PC-3 (cell line): Measurements from ENCODE around the gene TIPARP. TPM values are rescaled to one million over a fixed set of nuclear protein-coding genes. Genes with fewer than 3 reads are reported as not detected.

ENCODE experiments used
- ATAC-seq: fragments of 200-7000 bp; cut with Tn5 transposase; 2 replicates; pipeline ENCODE4 v1.9.1; 2020; ENCODE audit warnings: mild to moderate bottlenecking, moderate library complexity
- BruUV-seq: library from RNA; stranded (reverse); fragments of 400-500 nt; replicated peaks from 2 replicates; lab custom pipeline; 2021; lab: Mats Ljungman, UMichigan
- CTCF ChIA-PET: fragments of 300-600 bp; sonication (Branson Sonifier 250); formaldehyde crosslinking; loops from one replicate; lab custom pipeline; 2022; ENCODE audit warnings: antibody characterized with exemption; lab: Charles Lee
- POLR2A ChIA-PET: fragments of 300-600 bp; sonication (Branson Sonifier 250); formaldehyde crosslinking; loops from one replicate; lab custom pipeline; 2022; ENCODE audit warnings: antibody characterized with exemption; ENCODE audit not compliant: unreplicated experiment; lab: Charles Lee
- DNase-seq: peaks from one replicate; pipeline ENCODE4 v3.0.0-alpha.2; 2015
- H2AFZ ChIP-seq: fragments of 300-600 bp; sonication (generic); 2 replicates; pipeline ENCODE4 v1.6.0; 2016; ENCODE audit warnings: antibody characterized with exemption, low read length
- H3F3A ChIP-seq: fragments of 300-600 bp; sonication (generic); one replicate; pipeline ENCODE4 v1.6.0; 2017; ENCODE audit warnings: antibody characterized with exemption, low read length, control low read depth, mild to moderate bottlenecking; ENCODE audit not compliant: unreplicated experiment
- H3K27ac ChIP-seq: fragments of 300-600 bp; sonication (generic); 2 replicates; pipeline ENCODE4 v1.5.1; 2016; ENCODE audit warnings: mild to moderate bottlenecking, low read length
- H3K27me3 ChIP-seq: fragments of 300-600 bp; sonication (generic); 2 replicates; pipeline ENCODE4 v1.6.1; 2016; ENCODE audit warnings: low read length, mixed read lengths
- H3K36me3 ChIP-seq: fragments of 300-600 bp; sonication (generic); 2 replicates; pipeline ENCODE4 v1.6.1; 2016; ENCODE audit warnings: low read depth, mixed run types, low read length, mixed read lengths
- H3K4me1 ChIP-seq: fragments of 300-600 bp; sonication (generic); 2 replicates; pipeline ENCODE4 v1.5.1; 2016; ENCODE audit warnings: low read length; ENCODE audit not compliant: insufficient read depth
- H3K4me2 ChIP-seq: fragments of 300-600 bp; sonication (generic); 2 replicates; pipeline ENCODE4 v1.6.0; 2016; ENCODE audit warnings: low read length
- H3K4me3 ChIP-seq: fragments of 300-600 bp; sonication (generic); 2 replicates; pipeline ENCODE4 v1.5.1; 2016; ENCODE audit warnings: mild to moderate bottlenecking, low read length, mixed read lengths
- H3K79me2 ChIP-seq: fragments of 300-600 bp; sonication (generic); 2 replicates; pipeline ENCODE4 v1.6.1; 2017; ENCODE audit warnings: low read length, mixed read lengths
- H3K9ac ChIP-seq: fragments of 300-600 bp; sonication (generic); 2 replicates; pipeline ENCODE4 v1.6.0; 2016; ENCODE audit warnings: mild to moderate bottlenecking, low read length
- H3K9me2 ChIP-seq: fragments of 300-600 bp; sonication (generic); replicated peaks from 2 replicates; pipeline ENCODE4 v1.6.1; 2016; ENCODE audit warnings: mixed run types, low read length, mixed read lengths
- H3K9me3 ChIP-seq: fragments of 300-600 bp; sonication (generic); 2 replicates; pipeline ENCODE4 v1.6.1; 2016; ENCODE audit warnings: low read length, mixed read lengths
- H4K20me1 ChIP-seq: fragments of 300-600 bp; sonication (generic); 2 replicates; pipeline ENCODE4 v1.6.1; 2016; ENCODE audit warnings: low read length, mixed read lengths
- CTCF ChIP-seq: fragments of 300-600 bp; sonication (generic); conservative IDR thresholded peaks from 2 replicates; pipeline ENCODE4 v1.5.1; 2017; ENCODE audit warnings: antibody characterized with exemption, low read depth, mild to moderate bottlenecking, low read length
- EZH2 ChIP-seq: fragments of 300-600 bp; sonication (generic); IDR thresholded peaks from one replicate; pipeline ENCODE4 v1.6.1; 2017; ENCODE audit warnings: antibody characterized with exemption, mild to moderate bottlenecking, low read length; ENCODE audit not compliant: unreplicated experiment
- EZH2phosphoT487 ChIP-seq: fragments of 300-600 bp; sonication (generic); IDR thresholded peaks from 2 replicates; pipeline ENCODE4 v1.6.1; 2018; ENCODE audit warnings: mild to moderate bottlenecking, antibody characterized with exemption, low read length, borderline replicate concordance
- intact Hi-C: fragments of 100-400 bp; cut with micrococcal nuclease; formaldehyde crosslinking; loops from 2 replicates; pipeline ENCODE4 v1.9.0; 2023
- total RNA-seq: library from RNA; depleted of rRNA; stranded (reverse); fragments of >200 nt; gene quantifications from 2 replicates; pipeline ENCODE4 v1.2.3, GENCODE V29; 2014

TIPARP gene
- total RNA-seq, 1 experiment from 2014 or later = 84.7 TPM

GRCh38 chr3:156728267-156728985 lies 54.0 kb downstream of the TIPARP start:
- ChIA-PET CTCF (no interaction called here), POLR2A (no interaction called here)
- Histone ChIP-seq H3K27me3 (no peaks in the 10 kb centered on the region), H4K20me1 (no peaks in the 10 kb centered on the region), H3K9me2 (no peaks in the 10 kb centered on the region), H3K9me3 (no peaks in the 10 kb centered on the region), H3K4me3 (no peak overlapping the region), H3K79me2 (no peaks in the 10 kb centered on the region), H3K4me2 (0 out of 2 replicates have a peak overlapping the region, but pooled peaks have one; percentile 2), H2AFZ (no peak overlapping the region), H3K4me1 (peaks cover 27% of the 10 kb centered on the region), H3K27ac (peak overlapping the region; percentile 44), H3K36me3 (no peaks in the 10 kb centered on the region), H3K9ac (no peak overlapping the region), H3F3A (no peaks in the 10 kb centered on the region)
- DNase-seq (peak; percentile 74), ATAC-seq (peak; percentile 68)
- no TSS peak for BruUV-seq
- TF ChIP-seq CTCF (no peak), EZH2 (no peak), EZH2phosphoT487 (no peak)
- intact Hi-C loops = no loop called here

- DNase-seq (no peak), ATAC-seq (no peak)
- no peak for TF ChIP-seq CTCF
- TF ChIP-seq EZH2 = no peak
- TF ChIP-seq EZH2phosphoT487 = no peak
These were observed 55.2 kb downstream of the TIPARP start for GRCh38 chr3:156729460-156730179.

GRCh38 chr3:156731813-156732212 lies 57.4 kb downstream of the TIPARP start:
- Histone ChIP-seq H3K27ac (no peak overlapping the region), H3K36me3 (no peaks in the 10 kb centered on the region), H3K9me2 (no peaks in the 10 kb centered on the region), H3F3A (no peaks in the 10 kb centered on the region), H3K4me1 (peaks cover 16% of the 10 kb centered on the region), H3K79me2 (no peaks in the 10 kb centered on the region), H4K20me1 (no peaks in the 10 kb centered on the region), H3K4me3 (no peak overlapping the region), H3K9me3 (no peaks in the 10 kb centered on the region), H2AFZ (no peak overlapping the region), H3K27me3 (no peaks in the 10 kb centered on the region), H3K9ac (no peak overlapping the region), H3K4me2 (no peak overlapping the region)
- CTCF ChIA-PET = no interaction called here
- no TSS peak for BruUV-seq
- TF ChIP-seq CTCF (no peak), EZH2phosphoT487 (no peak), EZH2 (no peak)
- intact Hi-C loops = no loop called here
- ATAC-seq (no peak), DNase-seq (no peak)
- POLR2A ChIA-PET = no interaction called here

More at GRCh38 chr3:156729460-156730179, 55.2 kb downstream of the TIPARP start:
- Histone ChIP-seq H3F3A (no peaks in the 10 kb centered on the region), H3K79me2 (no peaks in the 10 kb centered on the region), H3K4me3 (no peak overlapping the region), H3K9ac (no peak overlapping the region), H3K36me3 (no peaks in the 10 kb centered on the region), H4K20me1 (no peaks in the 10 kb centered on the region), H3K27ac (no peak overlapping the region), H3K9me2 (no peaks in the 10 kb centered on the region), H3K4me1 (peaks cover 27% of the 10 kb centered on the region), H3K9me3 (no peaks in the 10 kb centered on the region), H2AFZ (no peak overlapping the region), H3K27me3 (no peaks in the 10 kb centered on the region), H3K4me2 (no peak overlapping the region)
- intact Hi-C loops = no loop called here
- ChIA-PET CTCF (no interaction called here), POLR2A (no interaction called here)
- no TSS peak for BruUV-seq
